ENCODE data around the gene ZNF366. TPM values are rescaled to one million over a fixed set of nuclear protein-coding genes. Genes with fewer than 3 reads are reported as not detected.

Gene ZNF366
- polyA plus RNA-seq, 6 donors from 2014 or later, result not detected

- Mint-ChIP-seq H3K9me3 (peaks cover 0 to 7% (median 3%) of the 10 kb centered on the region in 7 donors), H3K4me3 (no peak overlapping the region), H3K4me1 (no peaks in the 10 kb centered on the region), H3K27ac (no peak overlapping the region), H3K27me3 (peaks cover 18 to 24% (median 23%) of the 10 kb centered on the region in 3 donors), H3K36me3 (no peaks in the 10 kb centered on the region)
- ATAC-seq (ENCODE audit: low read depth in 2 of 2), result no peak
- no peak for DNase-seq
Observed at GRCh38 chr5:72539038-72539437, 31.8 kb upstream of the ZNF366 start.

- no peak for DNase-seq
- H3K9me3 Mint-ChIP-seq, result peaks cover 2 to 23% (median 10%) of the 10 kb centered on the region in 7 donors
- no peak overlapping the region for H3K27ac Mint-ChIP-seq
- no peak for ATAC-seq (ENCODE audit: low read depth in 2 of 2)
- no peaks in the 10 kb centered on the region for H3K4me1 Mint-ChIP-seq
- no peak overlapping the region for H3K4me3 Mint-ChIP-seq
- H3K27me3 Mint-ChIP-seq, result peaks cover 28 to 33% (median 33%) of the 10 kb centered on the region in 3 donors
- peaks cover 9 to 11% of the 10 kb centered on the region in 2 donors for H3K36me3 Mint-ChIP-seq
Observed at GRCh38 chr5:72537166-72537565, 30.0 kb upstream of the ZNF366 start.

- Mint-ChIP-seq H3K4me3 (no peak overlapping the region), H3K9me3 (peaks cover 2 to 29% (median 10%) of the 10 kb centered on the region in 7 donors), H3K27ac (no peak overlapping the region), H3K36me3 (peaks cover 9 to 18% of the 10 kb centered on the region in 2 donors), H3K4me1 (no peaks in the 10 kb centered on the region), H3K27me3 (peaks cover 21 to 43% (median 40%) of the 10 kb centered on the region in 3 donors)
- DNase-seq (no peak), ATAC-seq (ENCODE audit: low read depth in 2 of 2) (no peak)
Observed at GRCh38 chr5:72531496-72532190, 24.4 kb upstream of the ZNF366 start.

GRCh38 chr5:72530196-72530595 is 23.0 kb upstream of the ZNF366 start:
- H3K9me3 Mint-ChIP-seq, result peaks cover 2 to 29% (median 10%) of the 10 kb centered on the region in 7 donors
- H3K36me3 Mint-ChIP-seq, result peaks cover 9 to 18% of the 10 kb centered on the region in 2 donors
- peak overlapping the region in 1 of 6 donors; percentile 4 for H3K27ac Mint-ChIP-seq
- DNase-seq (no peak), ATAC-seq (ENCODE audit: low read depth in 2 of 2) (no peak)
- no peak overlapping the region for H3K4me3 Mint-ChIP-seq
- no peaks in the 10 kb centered on the region for H3K4me1 Mint-ChIP-seq
- peaks cover 17 to 43% (median 40%) of the 10 kb centered on the region in 3 donors for H3K27me3 Mint-ChIP-seq

GRCh38 chr5:72529383-72529782 is 22.2 kb upstream of the ZNF366 start:
- no peak overlapping the region for H3K4me3 Mint-ChIP-seq

GRCh38 chr5:72525816-72526215 is 18.6 kb upstream of the ZNF366 start:
- no peak for DNase-seq
- peak overlapping the region in 1 of 6 donors; percentile 32 for H3K27ac Mint-ChIP-seq

More at GRCh38 chr5:72529383-72529782, 22.2 kb upstream of the ZNF366 start:
- no peak for ATAC-seq (ENCODE audit: low read depth in 2 of 2)
- H3K4me1 Mint-ChIP-seq, result no peaks in the 10 kb centered on the region
- H3K27ac Mint-ChIP-seq, result no peak overlapping the region
- peaks cover 14 to 39% (median 37%) of the 10 kb centered on the region in 3 donors for H3K27me3 Mint-ChIP-seq
- H3K9me3 Mint-ChIP-seq, result peaks cover 0 to 28% (median 10%) of the 10 kb centered on the region in 7 donors
- peaks cover 9 to 18% of the 10 kb centered on the region in 2 donors for H3K36me3 Mint-ChIP-seq
- no peak for DNase-seq

GRCh38 chr5:72523960-72524582 is 16.9 kb upstream of the ZNF366 start:
- Mint-ChIP-seq H3K27ac (no peak overlapping the region), H3K4me3 (no peak overlapping the region), H3K9me3 (peaks cover 3 to 16% (median 9%) of the 10 kb centered on the region in 7 donors), H3K4me1 (no peaks in the 10 kb centered on the region), H3K36me3 (peaks cover 4 to 17% of the 10 kb centered on the region in 2 donors), H3K27me3 (peaks cover 0 to 5% (median 0%) of the 10 kb centered on the region in 3 donors)
- ATAC-seq (ENCODE audit: low read depth in 2 of 2) (peak; percentile 37 to 52), DNase-seq (peak; percentile 28)

More at GRCh38 chr5:72525816-72526215, 18.6 kb upstream of the ZNF366 start:
- H3K9me3 Mint-ChIP-seq, result peaks cover 0 to 3% (median 0%) of the 10 kb centered on the region in 7 donors
- peaks cover 0 to 11% (median 10%) of the 10 kb centered on the region in 3 donors for H3K27me3 Mint-ChIP-seq
- H3K4me1 Mint-ChIP-seq, result no peaks in the 10 kb centered on the region
- no peak for ATAC-seq (ENCODE audit: low read depth in 2 of 2)
- H3K36me3 Mint-ChIP-seq, result no peaks in the 10 kb centered on the region
- H3K4me3 Mint-ChIP-seq, result no peak overlapping the region

GRCh38 chr5:72522607-72523006 is 15.4 kb upstream of the ZNF366 start:
- H3K27me3 Mint-ChIP-seq, result peaks cover 0 to 5% (median 0%) of the 10 kb centered on the region in 3 donors
- H3K36me3 Mint-ChIP-seq, result peaks cover 4 to 17% of the 10 kb centered on the region in 2 donors
- peaks cover 3 to 19% (median 9%) of the 10 kb centered on the region in 7 donors for H3K9me3 Mint-ChIP-seq
- H3K27ac Mint-ChIP-seq, result no peak overlapping the region
- ATAC-seq (ENCODE audit: low read depth in 2 of 2) (no peak), DNase-seq (no peak)
- no peak overlapping the region for H3K4me3 Mint-ChIP-seq
- peaks cover 8 to 10% (median 8%) of the 10 kb centered on the region in 3 donors for H3K4me1 Mint-ChIP-seq

GRCh38 chr5:72519111-72519510 is 11.9 kb upstream of the ZNF366 start:
- Mint-ChIP-seq H3K27me3 (peaks cover 0 to 5% (median 0%) of the 10 kb centered on the region in 3 donors), H3K27ac (peak overlapping the region in 1 of 6 donors; percentile 71), H3K9me3 (peaks cover 3 to 19% (median 9%) of the 10 kb centered on the region in 7 donors), H3K4me3 (no peak overlapping the region), H3K4me1 (peaks cover 9 to 11% (median 10%) of the 10 kb centered on the region in 3 donors), H3K36me3 (peaks cover 4 to 17% of the 10 kb centered on the region in 2 donors)
- ATAC-seq (ENCODE audit: low read depth in 2 of 2) (no peak), DNase-seq (no peak)

- Mint-ChIP-seq H3K27ac (peak overlapping the region in 4 of 6 donors; percentile 3 to 93 (median 78)), H3K9me3 (peaks cover 3 to 19% (median 9%) of the 10 kb centered on the region in 7 donors), H3K4me3 (peak overlapping the region in 5 of 8 donors; percentile 40 to 76 (median 64)), H3K36me3 (peaks cover 4 to 17% of the 10 kb centered on the region in 2 donors), H3K4me1 (peaks cover 9 to 11% (median 10%) of the 10 kb centered on the region in 3 donors), H3K27me3 (peaks cover 0 to 5% (median 1%) of the 10 kb centered on the region in 3 donors)
- ATAC-seq (ENCODE audit: low read depth in 2 of 2) (peak; percentile 75 to 89), DNase-seq (peak; percentile 26)
Observed at GRCh38 chr5:72518001-72518683, 10.9 kb upstream of the ZNF366 start.

GRCh38 chr5:72516916-72517315 is 9.7 kb upstream of the ZNF366 start:
- Mint-ChIP-seq H3K27me3 (peaks cover 4 to 5% (median 4%) of the 10 kb centered on the region in 3 donors), H3K9me3 (peaks cover 3 to 19% (median 9%) of the 10 kb centered on the region in 7 donors), H3K36me3 (peaks cover 4 to 17% of the 10 kb centered on the region in 2 donors), H3K4me3 (no peak overlapping the region), H3K4me1 (peaks cover 9 to 13% (median 10%) of the 10 kb centered on the region in 3 donors), H3K27ac (no peak overlapping the region)
- no peak for DNase-seq
- no peak for ATAC-seq (ENCODE audit: low read depth in 2 of 2)

GRCh38 chr5:72515211-72515610 is 8.0 kb upstream of the ZNF366 start:
- Mint-ChIP-seq H3K36me3 (peaks cover 4 to 12% of the 10 kb centered on the region in 2 donors), H3K4me3 (no peak overlapping the region), H3K4me1 (peaks cover 9 to 22% (median 20%) of the 10 kb centered on the region in 3 donors), H3K27me3 (peaks cover 3 to 8% (median 4%) of the 10 kb centered on the region in 3 donors), H3K27ac (no peak overlapping the region), H3K9me3 (peaks cover under 1 to 14% (median 6%) of the 10 kb centered on the region in 7 donors)
- ATAC-seq (ENCODE audit: low read depth in 2 of 2) (no peak), DNase-seq (no peak)

GRCh38 chr5:72512593-72512860 is 5.3 kb upstream of the ZNF366 start:
- ATAC-seq (ENCODE audit: low read depth in 2 of 2) (no peak), DNase-seq (no peak)
- Mint-ChIP-seq H3K4me3 (no peak overlapping the region), H3K9me3 (no peaks in the 10 kb centered on the region), H3K36me3 (no peaks in the 10 kb centered on the region), H3K27me3 (peaks cover 0 to 8% (median 4%) of the 10 kb centered on the region in 3 donors), H3K4me1 (peaks cover 17 to 34% (median 33%) of the 10 kb centered on the region in 3 donors), H3K27ac (no peak overlapping the region)

All from naive B cell (primary cell).